ENCODE measurements around the gene BCR.

DNA sequence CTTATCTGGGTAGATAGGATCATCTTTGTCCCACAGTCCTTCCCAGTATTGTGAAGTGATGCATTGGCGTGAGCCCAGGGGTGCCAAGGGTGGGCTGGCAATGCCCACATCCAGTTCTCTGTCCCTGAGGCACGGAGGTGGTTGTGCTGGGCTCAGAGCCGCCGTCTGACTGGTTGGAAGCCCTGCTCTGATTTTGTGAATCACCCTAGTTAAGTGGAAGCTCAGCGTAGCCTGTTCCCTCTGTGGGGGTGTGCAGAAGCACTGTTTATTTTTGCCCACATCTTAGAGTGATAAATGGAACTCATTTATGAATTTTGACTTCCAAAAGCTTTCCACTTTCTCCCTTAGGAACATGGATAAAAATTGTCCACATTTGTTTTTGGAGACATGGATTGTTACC, 13.6 kb downstream of the BCR start:
- TF ChIP-seq CTCF (IDR thresholded peaks at IDR 0.05) (no peak), EZH2 (IDR thresholded peaks at IDR 0.05; ENCODE audit: borderline replicate concordance, insufficient read depth, low read depth, low read length, poor library complexity, severe bottlenecking) (no peak)

Measured in B cell (primary cell).